HG02981 (cell line): Measurements from ENCODE around the gene SV2B.

Experiments used
- ATAC-seq: cut with Tn5 transposase; IDR thresholded peaks from one replicate; pipeline ENCODE4 v1.9.1; 2021; ENCODE audit warnings: mild to moderate bottlenecking, moderate library complexity; ENCODE audit not compliant: unreplicated experiment

SV2B gene

GRCh38 chr15:91184441-91184840 lies 84.4 kb downstream of the SV2B start:
- no peak for ATAC-seq

GRCh38 chr15:91186904-91187656 lies 87.0 kb downstream of the SV2B start:
- no peak for ATAC-seq

- ATAC-seq: no peak
Measured at GRCh38 chr15:91192285-91192684, 92.2 kb downstream of the SV2B start.

GRCh38 chr15:91192690-91193377 lies 92.8 kb downstream of the SV2B start:
- ATAC-seq: no peak

DNA sequence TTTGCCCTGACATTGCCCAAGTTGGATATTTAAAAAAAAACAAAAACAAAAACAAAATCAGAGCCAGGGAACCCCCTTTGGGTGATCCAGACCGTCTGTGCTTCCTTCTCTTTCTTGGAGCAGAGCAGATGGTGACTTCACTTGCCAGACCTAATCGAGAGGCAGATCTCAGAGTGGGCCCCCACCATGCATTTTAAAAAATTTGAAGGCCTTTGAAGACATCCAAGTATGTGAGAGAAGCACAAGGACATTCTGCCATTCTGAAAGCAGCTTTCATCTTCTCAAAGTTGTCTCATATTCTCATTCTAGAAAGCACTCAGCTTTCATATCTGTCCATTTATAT lies 93.3 kb downstream of the SV2B start:
- ATAC-seq: no peak

- ATAC-seq: no peak
Measured at GRCh38 chr15:91196127-91196526, 96.1 kb downstream of the SV2B start.

DNA sequence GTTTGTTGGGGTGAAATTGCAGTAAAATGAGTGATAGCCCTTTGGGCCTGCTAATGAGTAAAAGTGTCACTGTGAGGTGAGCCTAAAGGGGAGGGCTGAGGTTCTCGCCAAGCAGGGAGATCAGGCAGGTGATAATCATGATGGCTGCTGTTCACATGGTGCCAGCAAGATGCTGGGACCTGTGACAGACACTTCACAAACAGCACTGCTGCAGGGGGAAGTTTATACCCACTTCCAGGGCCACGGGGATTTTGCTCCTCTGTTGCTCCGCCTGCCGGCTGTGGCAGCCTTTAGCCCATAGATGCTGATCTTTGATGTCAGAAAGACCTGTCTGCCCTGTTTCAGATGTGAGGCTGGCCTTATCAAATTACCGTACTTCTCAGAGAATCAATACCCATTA lies 96.7 kb downstream of the SV2B start:
- no peak for ATAC-seq

DNA sequence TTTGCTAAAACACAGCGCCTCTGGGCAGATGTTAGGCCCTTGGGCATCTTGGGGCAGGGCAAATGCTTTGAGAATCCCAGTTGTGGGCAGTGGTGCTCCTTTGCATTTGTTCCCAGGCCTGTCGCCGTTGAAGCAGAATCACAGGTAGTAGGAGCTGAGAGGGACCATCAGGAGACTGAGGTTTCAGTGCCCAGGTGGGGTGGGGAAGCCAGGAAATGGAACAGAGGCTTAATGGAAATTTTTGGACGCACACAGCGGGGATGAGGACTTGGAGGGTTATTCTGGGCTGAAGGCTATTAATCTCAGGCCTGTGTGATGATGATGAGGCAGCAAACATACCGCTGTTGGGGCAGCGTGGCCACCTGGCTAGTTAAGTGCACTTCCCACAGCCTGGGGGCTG lies 99.5 kb downstream of the SV2B start:
- no peak for ATAC-seq

GRCh38 chr15:91200101-91200754 lies 100.2 kb downstream of the SV2B start:
- no peak for ATAC-seq

GRCh38 chr15:91202510-91203102 lies 102.5 kb downstream of the SV2B start:
- no peak for ATAC-seq

DNA sequence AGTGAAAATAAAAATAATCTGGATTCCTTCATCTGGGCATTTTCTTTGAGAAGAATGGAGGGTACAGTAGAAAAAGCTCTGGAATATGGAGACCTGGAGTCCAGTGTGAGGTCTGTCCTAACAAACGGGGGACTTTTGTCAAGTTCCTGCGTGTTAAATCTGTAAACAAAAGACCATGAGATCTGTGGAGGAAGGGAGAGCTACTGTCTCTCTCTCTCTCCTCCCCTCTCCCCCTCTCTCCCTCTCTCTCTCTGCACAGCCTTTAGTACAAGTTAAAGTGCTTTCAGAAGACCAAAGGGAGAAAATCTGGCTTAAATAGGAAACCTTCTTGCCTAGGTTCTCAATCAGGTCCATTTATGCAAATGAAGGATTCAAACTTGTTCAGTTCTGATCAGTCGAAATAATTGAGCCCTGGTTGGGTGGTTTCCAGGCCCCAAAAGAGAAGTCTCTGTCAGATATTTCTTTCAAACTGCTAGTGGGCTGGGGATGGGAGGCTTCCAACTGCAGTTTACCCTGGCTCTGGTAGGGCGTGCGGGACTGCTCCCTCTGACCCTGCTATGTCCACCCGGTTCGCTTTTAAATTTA lies 103.7 kb downstream of the SV2B start:
- ATAC-seq: no peak

DNA sequence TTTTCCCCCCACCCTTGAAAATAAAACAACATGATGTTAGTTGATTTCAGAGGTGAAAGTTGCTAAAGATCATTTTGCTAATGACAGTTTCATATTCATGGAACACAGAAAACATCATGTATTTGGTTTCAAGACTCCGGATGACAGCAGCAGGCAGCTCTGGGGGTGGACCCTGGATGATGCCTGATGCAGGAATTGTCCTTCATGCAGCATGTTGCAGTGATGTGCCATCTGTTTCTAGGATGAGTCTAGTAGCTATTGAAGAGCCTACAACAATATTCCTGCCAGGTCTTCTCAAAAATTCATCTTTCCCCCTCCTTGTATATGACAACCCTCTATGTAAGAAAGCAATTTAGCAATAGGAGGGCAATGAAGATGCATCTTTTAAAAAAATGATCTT lies 108.3 kb downstream of the SV2B start:
- ATAC-seq: no peak

- ATAC-seq: no peak
Measured at GRCh38 chr15:91209318-91209717, 109.3 kb downstream of the SV2B start.

DNA sequence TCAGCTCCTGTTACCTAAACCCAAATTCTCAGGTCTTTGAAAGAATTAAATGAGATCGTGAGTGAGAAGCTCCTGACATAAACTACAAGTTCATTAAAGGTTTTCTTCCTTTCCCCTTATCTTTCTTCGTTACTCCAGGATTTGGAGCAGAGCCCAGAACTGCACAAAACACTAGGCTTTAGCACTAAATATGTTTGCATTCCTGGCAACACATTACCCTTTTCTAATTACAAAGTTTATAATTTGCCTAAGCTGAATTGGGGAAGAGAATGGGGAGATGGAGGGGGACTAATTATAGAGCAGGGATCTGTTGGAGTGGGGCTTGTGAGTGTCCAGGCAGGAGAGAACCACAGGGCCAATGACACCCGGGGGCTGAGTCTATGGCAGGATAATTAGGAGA lies 109.7 kb downstream of the SV2B start:
- ATAC-seq: no peak

DNA sequence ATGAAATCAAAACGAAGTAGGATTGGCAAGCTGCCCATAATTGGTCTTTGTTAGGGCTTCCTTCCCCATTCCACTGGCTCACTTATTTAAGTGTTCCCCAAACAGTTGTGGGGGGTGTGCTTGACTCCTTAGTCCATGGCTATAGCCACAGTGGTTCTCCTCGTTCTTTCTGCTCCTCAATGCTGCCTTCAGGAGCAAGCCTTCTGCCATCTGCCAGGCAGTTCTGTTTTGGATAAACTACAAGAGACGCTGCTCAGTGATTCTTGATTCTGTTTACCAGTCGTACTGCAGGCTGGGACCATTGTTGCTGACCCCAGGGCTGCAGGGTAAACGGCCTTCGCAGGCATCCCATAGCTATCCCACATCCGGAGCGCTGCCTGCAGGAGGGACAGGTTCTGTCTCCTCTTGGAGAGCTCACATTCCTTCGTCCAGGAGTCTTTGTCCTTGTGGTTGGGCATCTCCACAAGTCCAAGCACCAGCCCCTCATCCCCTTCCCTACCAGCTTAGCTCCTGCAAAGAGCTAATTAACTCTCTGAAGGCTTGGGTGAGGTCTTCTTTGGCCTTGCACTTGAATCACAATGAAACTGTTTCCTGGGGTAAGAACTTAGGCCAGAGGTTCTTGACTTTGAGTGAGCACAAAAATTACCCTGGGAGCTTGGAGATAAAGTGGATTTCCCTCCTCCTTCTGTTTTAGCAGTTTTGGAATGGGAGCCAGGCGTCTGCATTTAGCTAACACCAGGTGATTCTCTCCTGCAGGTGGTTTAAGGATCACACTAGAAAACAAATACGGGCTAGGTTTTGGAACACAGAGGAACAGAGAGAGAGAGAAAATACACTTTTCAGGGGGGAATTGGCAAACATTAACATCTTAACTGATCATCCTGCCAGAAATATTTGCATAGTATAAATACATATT lies 114.9 kb downstream of the SV2B start:
- no peak for ATAC-seq

GRCh38 chr15:91216000-91216399 lies 115.9 kb downstream of the SV2B start:
- no peak for ATAC-seq

DNA sequence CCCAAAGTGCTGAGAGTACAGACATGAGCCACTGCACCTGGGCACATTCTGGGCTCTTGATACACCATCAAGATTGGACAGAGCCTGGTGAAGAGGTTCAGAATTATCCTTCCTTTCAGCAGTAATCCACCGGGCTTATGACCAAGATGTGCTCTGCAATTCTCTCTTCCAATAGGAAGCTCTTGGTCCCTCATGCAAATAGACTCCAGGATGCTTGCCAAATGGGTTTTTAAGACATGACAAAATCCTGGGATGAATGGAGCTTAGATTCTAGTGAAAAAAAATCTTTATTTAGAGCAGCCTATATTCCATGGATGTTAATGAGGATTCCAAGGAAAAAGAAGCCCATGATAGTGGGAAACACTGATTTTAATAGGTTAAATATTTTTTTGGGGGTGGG lies 119.1 kb downstream of the SV2B start:
- ATAC-seq: no peak

GRCh38 chr15:91222052-91222451 lies 122.0 kb downstream of the SV2B start:
- no peak for ATAC-seq

GRCh38 chr15:91223863-91224262 lies 123.8 kb downstream of the SV2B start:
- ATAC-seq: no peak

DNA sequence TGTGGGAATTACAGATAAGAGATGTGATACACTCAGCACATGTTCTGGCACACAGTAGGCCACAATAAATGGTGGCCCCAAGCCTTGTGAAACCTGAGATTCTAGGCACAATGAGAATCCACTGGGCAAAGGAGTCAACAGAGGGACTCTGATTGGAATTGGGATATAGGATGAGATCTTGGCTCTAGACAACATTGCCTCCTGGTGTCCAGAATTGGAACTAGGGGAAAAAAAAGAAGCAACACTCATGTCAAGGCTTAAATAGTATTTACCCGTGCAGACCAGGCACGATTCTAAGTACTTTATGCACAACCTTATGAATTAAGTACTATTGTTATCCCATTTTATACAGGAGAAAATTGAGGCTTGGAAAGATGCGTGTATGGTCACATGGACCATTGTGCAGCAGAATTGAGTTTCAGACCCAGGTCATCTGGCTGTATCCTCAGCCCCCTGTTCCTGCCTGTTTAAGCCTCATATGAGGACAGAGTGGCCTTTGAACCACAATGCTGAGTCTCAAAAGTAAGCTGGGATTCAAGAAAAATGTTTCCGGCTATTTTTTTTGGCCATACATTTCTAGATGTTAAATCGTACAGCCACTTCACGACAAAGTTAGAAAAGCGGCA lies 124.8 kb downstream of the SV2B start:
- no peak for ATAC-seq
